Type B pancreatic cell (in vitro differentiated cells): ENCODE results near the gene KIF3B. TPM values are rescaled to one million over a fixed set of nuclear protein-coding genes. Genes with fewer than 3 reads are reported as not detected.

ENCODE experiments used
- DNase-seq: peaks from one replicate; pipeline ENCODE4 v3.0.0; 2021; ENCODE audit warnings: mixed read lengths; ENCODE audit not compliant: unreplicated experiment; ENCODE audit errors: extremely low spot score
- H3K27ac Mint-ChIP-seq: 2 replicates; pipeline ENCODE4 v1.8.0; 2021; ENCODE audit warnings: mild to moderate bottlenecking, mixed read lengths
- H3K27me3 Mint-ChIP-seq: 2 replicates; pipeline ENCODE4 v1.8.0; 2021; ENCODE audit warnings: mixed read lengths
- H3K36me3 Mint-ChIP-seq: 2 replicates; pipeline ENCODE4 v1.8.0; 2021; ENCODE audit warnings: mixed read lengths
- H3K4me1 Mint-ChIP-seq: one replicate; pipeline ENCODE4 v1.8.0; 2021; ENCODE audit warnings: mixed read lengths; ENCODE audit not compliant: unreplicated experiment
- H3K4me3 Mint-ChIP-seq: 2 replicates; pipeline ENCODE4 v1.8.0; 2021; ENCODE audit warnings: mild to moderate bottlenecking, mixed read lengths
- H3K9me3 Mint-ChIP-seq: 2 replicates; pipeline ENCODE4 v1.8.0; 2021; ENCODE audit warnings: mixed read lengths
- total RNA-seq: library from RNA; stranded (reverse); gene quantifications from 2 replicates; pipeline ENCODE4 v1.2.1, GENCODE V29; 2021; ENCODE audit warnings: low replicate concordance
- TF ChIP-seq, protein P1 (sequence below): fragments of 200-600 bp; sonication (generic); conservative IDR thresholded peaks from 2 replicates; pipeline ENCODE4 v1.5.0; 2021; ENCODE audit warnings: antibody characterized with exemption, mild to moderate bottlenecking

The KIF3B gene
- total RNA-seq, 1 donor from 2014 or later = 41.2 TPM

DNA sequence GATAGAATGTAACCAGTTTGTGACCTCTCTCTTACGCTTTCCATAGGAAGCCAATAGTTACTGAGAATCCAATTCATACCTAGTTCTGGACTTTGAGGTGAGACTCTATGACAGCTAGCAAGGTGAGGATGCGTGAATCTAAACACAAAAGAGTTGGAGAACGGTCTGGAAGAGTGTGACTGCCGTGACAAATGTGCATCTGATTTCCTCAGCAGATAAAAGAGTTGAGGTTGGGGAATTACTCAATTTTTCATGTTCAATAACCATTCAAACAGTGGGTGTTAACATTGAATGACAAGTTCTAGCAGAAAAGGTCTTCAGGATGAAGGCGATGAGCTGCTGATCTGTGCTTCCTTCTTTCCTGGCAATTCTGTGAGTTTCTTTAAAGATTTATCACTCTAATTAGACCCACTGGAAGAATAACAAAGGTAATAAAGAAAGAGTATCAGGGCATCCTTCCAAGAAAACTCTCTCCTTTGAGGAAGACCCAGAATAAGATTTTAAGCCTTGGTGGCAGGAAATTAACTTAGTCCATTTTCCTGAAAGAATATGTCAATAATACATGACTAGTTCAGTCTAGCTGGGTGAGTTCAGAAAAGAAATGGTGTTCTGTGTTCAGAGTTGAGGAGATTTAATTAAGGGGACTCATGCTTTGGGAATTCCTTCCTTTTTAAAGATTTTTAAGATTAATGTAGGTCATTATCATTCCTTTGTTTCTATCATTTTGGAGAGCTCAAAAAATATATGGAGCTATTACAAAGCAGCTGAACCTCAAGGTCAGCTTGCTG lies 24.5 kb downstream of the KIF3B start:
- TF ChIP-seq, protein P1, sequence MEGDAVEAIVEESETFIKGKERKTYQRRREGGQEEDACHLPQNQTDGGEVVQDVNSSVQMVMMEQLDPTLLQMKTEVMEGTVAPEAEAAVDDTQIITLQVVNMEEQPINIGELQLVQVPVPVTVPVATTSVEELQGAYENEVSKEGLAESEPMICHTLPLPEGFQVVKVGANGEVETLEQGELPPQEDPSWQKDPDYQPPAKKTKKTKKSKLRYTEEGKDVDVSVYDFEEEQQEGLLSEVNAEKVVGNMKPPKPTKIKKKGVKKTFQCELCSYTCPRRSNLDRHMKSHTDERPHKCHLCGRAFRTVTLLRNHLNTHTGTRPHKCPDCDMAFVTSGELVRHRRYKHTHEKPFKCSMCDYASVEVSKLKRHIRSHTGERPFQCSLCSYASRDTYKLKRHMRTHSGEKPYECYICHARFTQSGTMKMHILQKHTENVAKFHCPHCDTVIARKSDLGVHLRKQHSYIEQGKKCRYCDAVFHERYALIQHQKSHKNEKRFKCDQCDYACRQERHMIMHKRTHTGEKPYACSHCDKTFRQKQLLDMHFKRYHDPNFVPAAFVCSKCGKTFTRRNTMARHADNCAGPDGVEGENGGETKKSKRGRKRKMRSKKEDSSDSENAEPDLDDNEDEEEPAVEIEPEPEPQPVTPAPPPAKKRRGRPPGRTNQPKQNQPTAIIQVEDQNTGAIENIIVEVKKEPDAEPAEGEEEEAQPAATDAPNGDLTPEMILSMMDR = no peak
- no peak for DNase-seq
- Mint-ChIP-seq H3K36me3 (peaks cover 2% of the 10 kb centered on the region), H3K27ac (peak overlapping the region; percentile 26), H3K9me3 (no peaks in the 10 kb centered on the region), H3K4me1 (peaks cover 33% of the 10 kb centered on the region), H3K4me3 (no peak overlapping the region), H3K27me3 (no peaks in the 10 kb centered on the region)

DNA sequence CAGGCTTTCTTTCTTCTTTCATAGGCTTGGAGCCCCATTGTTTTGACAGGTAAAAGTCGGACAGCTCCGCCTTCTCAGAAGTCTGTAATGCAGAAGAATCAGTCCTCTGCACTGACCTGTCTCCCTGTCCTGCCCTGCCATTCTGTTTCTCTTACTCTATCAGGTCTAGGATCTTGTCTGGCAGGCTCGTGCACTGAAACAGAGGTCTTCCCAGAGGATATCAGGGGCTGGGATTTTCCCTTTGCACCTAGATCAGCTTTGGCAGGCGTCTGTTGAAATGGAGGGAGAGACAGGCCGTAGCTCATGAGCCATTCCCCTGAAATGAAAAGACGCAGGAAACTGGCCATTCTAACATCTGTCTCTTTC lies 25.0 kb downstream of the KIF3B start:
- Mint-ChIP-seq H3K4me1 (peaks cover 27% of the 10 kb centered on the region), H3K27me3 (no peaks in the 10 kb centered on the region), H3K9me3 (no peaks in the 10 kb centered on the region), H3K27ac (peak overlapping the region; percentile 26), H3K4me3 (no peak overlapping the region), H3K36me3 (peaks cover 5% of the 10 kb centered on the region)
- DNase-seq = no peak
- TF ChIP-seq, protein P1 = no peak

DNA sequence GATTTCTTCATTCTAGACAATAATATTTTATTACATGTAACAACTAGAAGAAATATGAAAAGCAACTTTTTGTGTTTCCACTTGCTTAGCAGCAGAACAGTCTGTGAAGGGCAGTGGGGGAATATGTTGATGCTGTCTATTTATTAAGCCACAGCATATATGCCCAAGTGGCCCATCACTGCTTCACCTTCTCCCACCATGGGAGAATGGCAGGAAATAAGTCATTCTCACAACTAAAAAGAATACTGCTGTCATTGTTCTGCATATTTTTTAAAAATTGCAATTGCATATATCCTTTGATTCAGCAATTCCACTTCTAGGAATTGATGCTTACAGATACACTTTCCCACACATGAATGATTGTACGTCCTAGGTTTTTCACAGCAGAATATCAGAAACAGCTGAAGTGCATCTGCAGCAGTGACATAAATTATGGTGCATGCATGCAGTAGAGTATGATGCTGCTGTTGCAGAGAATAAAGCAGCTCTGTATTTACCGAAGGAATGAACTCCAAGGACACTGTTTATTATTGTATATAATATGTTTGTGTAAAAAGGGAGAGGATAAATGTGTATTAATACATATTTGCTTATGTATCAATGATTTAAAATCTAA lies 26.8 kb downstream of the KIF3B start:
- TF ChIP-seq, protein P1 = no peak
- Mint-ChIP-seq H3K4me1 (peaks cover 26% of the 10 kb centered on the region), H3K27ac (no peak overlapping the region), H3K9me3 (no peaks in the 10 kb centered on the region), H3K27me3 (no peaks in the 10 kb centered on the region), H3K36me3 (peaks cover 5% of the 10 kb centered on the region), H3K4me3 (no peak overlapping the region)
- DNase-seq = no peak

DNA sequence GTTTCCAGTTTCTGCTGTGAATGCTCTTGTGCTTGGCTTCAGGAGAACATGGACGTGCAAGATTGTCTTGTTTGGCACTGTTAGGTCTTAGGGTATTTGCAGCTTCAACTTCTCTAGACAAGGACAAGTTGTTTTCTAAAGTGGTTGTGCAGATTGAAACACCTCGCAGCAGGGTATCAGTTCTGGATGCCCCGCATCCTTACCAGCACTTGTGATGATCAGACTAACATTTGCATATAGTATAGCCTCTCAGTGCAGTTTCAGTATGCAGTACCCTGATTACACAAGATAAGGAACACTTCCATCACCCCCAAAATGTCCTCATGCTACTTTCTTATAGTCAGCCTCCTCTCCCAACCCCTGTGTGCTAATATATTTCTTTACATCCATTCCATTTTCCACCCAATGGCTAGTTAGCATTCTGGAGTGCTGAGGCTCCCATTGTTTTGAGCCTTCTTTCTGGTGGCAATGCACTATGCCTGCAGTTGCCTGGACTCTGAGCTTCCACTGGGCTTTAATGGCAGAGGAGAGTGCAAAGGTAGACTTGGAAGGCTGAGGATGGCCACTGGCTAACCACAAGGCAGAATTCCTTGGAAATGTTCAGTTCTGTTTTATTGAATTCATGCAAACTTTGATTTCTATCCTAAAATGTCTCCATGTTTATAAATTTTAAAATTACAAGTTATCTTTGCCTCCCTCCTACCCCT lies 35.4 kb downstream of the KIF3B start:
- no peak overlapping the region for H3K4me3 Mint-ChIP-seq
- DNase-seq = no peak
- peaks cover 4% of the 10 kb centered on the region for H3K4me1 Mint-ChIP-seq
- TF ChIP-seq, protein P1 = no peak
- H3K36me3 Mint-ChIP-seq = peaks cover 48% of the 10 kb centered on the region
- no peaks in the 10 kb centered on the region for H3K27me3 Mint-ChIP-seq
- no peak overlapping the region for H3K27ac Mint-ChIP-seq
- H3K9me3 Mint-ChIP-seq = no peaks in the 10 kb centered on the region

DNA sequence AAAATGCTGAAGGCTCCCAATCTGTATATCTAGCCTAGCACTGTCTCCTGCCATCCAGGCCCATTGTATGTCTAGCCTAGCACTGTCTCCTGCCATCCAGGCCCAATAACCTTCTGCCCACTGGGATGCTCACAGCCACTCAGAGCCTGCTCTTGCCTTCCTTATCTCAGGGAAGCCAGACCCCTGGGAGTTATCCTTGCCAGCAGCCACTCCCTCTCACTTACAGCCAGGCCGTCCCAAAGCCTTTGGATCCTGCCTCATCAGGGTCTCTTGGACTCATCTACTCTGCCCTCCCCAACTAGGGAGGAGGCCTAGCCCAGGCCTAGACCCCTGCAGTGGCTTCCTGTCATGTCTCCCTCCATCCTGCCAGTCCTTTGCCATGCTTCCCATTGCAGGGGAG lies 37.3 kb downstream of the KIF3B start:
- Mint-ChIP-seq H3K4me3 (no peak overlapping the region), H3K27me3 (no peaks in the 10 kb centered on the region), H3K9me3 (no peaks in the 10 kb centered on the region), H3K36me3 (peaks cover 49% of the 10 kb centered on the region), H3K4me1 (peaks cover 4% of the 10 kb centered on the region), H3K27ac (no peak overlapping the region)
- TF ChIP-seq, protein P1 = no peak
- no peak for DNase-seq
